Naive thymus-derived CD8-positive, alpha-beta T cell (primary cell): ENCODE results near the gene XAF1. TPM values are rescaled to one million over a fixed set of nuclear protein-coding genes. Genes with fewer than 3 reads are reported as not detected.

Experiments
- ATAC-seq, 2 donors: fragments of 150-1000 bp; cut with Tn5 transposase in 1 of 2; sonication (Bioruptor Pico), chemical (Tn5 transposase) in 1 of 2; 1 replicate in 1 of 2; 2 replicates in 1 of 2; pipeline ENCODE4 v1.10.0; 2021; ENCODE audit warnings: mild to moderate bottlenecking in 2 of 2, moderate library complexity in 2 of 2
- POLR2A ChIA-PET: fragments of 350-600 bp; sonication (Branson Sonifier 250); formaldehyde crosslinking; loops from one replicate; lab custom pipeline; 2021; ENCODE audit warnings: antibody characterized with exemption; lab: Charles Lee
- DNase-seq, 10 donors: peaks; one replicate each; pipeline versions ENCODE4 v3.0.0 to v3.0.0-alpha.2; 2020 to 2022
- H3K27ac Mint-ChIP-seq, 10 donors: one replicate each; pipeline ENCODE4 v1.8.0; 2020 to 2022; ENCODE audit warnings: mild to moderate bottlenecking in 10 of 10, mixed read lengths in 10 of 10, moderate library complexity in 4 of 10, inconsistent platforms in 1 of 10
- H3K27me3 Mint-ChIP-seq, 5 donors: one replicate each; pipeline ENCODE4 v1.8.0; 2021 to 2022; ENCODE audit warnings: mixed read lengths in 5 of 5
- H3K36me3 Mint-ChIP-seq, 3 donors: one replicate each; pipeline ENCODE4 v1.8.0; 2020 to 2022; ENCODE audit warnings: mixed read lengths in 3 of 3, mild to moderate bottlenecking in 2 of 3, inconsistent platforms in 1 of 3
- H3K4me1 Mint-ChIP-seq, 4 donors: one replicate each; pipeline ENCODE4 v1.8.0; 2021 to 2022; ENCODE audit warnings: mixed read lengths in 4 of 4
- H3K4me3 Mint-ChIP-seq, 10 donors: one replicate each; pipeline ENCODE4 v1.8.0; 2020 to 2022; ENCODE audit warnings: mild to moderate bottlenecking in 10 of 10, mixed read lengths in 10 of 10, moderate library complexity in 6 of 10, inconsistent platforms in 1 of 10
- H3K9me3 Mint-ChIP-seq, 9 donors: one replicate each; pipeline ENCODE4 v1.8.0; 2020 to 2022; ENCODE audit warnings: mixed read lengths in 9 of 9, mild to moderate bottlenecking in 3 of 9, inconsistent platforms in 1 of 9, moderate library complexity in 1 of 9
- polyA plus RNA-seq, 3 donors: library from polyadenylated mRNA; unstranded; fragments of 300-500 nt; fragmentation: Illumina TruSeq; gene quantifications; one replicate each; pipeline ENCODE4 v1.2.3, GENCODE V29; 2021
- total RNA-seq, 8 experiments: library from RNA in 2 of 8; stranded (reverse) in 2 of 8; gene quantifications; one replicate each; pipeline ENCODE4 v1.2.3 and lab custom pipeline; 2021 to 2026

XAF1 gene
- total and polyA plus RNA-seq, 5 experiments from 2014 or later = 19.7 to 41.3 (median 40.0) TPM

DNA sequence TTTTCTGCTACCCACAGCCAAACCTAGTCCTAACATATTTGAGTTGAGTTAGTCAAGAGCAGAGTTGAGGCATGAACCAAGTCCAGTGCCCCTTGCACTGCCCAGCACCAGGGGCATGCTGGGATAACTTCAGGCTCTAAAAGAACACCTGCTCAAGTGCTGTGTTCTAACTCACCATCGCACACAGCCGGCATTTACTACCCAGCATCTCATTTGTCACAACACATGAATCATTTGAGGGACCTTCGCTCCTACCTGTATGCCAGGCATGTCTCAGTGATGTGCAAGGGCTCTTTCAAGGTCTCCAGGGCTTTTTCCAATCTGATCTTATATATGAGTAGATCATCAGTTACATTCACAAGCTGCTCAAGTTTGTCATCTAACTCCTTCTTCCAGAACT, 63.1 kb downstream of the XAF1 start:
- POLR2A ChIA-PET = no interaction called here
- DNase-seq = no peak
- no peaks in the 10 kb centered on the region for H3K4me1 Mint-ChIP-seq
- H3K4me3 Mint-ChIP-seq = no peak overlapping the region
- no peaks in the 10 kb centered on the region for H3K36me3 Mint-ChIP-seq
- no peak overlapping the region for H3K27ac Mint-ChIP-seq
- no peak for ATAC-seq
- H3K9me3 Mint-ChIP-seq = peaks cover 0 to 4% (median 0%) of the 10 kb centered on the region in 9 donors
- H3K27me3 Mint-ChIP-seq = peaks cover 8 to 34% (median 23%) of the 10 kb centered on the region in 5 donors

DNA sequence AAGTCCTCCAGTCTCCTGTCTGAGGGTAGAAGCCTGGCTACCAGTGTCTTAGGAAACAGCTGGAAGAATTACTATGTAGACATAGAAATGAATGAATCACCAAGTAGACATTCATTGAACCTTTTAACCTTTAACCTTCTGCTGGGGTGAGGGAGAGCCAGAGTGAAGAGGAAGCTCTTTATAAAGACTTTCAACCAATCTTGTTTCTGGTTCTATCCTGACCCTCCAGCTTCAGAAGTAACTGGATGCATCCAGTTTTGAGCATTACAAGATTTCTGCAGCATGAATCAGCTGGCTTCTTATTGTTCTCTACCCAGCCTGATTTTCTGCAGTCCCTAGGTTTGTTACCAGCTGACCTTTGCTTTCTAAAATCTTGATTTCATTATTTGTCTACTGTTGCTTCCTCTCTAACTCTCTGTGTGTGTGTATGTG, 67.2 kb downstream of the XAF1 start:
- no peaks in the 10 kb centered on the region for H3K9me3 Mint-ChIP-seq
- H3K27me3 Mint-ChIP-seq = peaks cover 15 to 40% (median 24%) of the 10 kb centered on the region in 5 donors
- H3K4me1 Mint-ChIP-seq = no peaks in the 10 kb centered on the region
- ATAC-seq (no peak), DNase-seq (no peak)
- POLR2A ChIA-PET = no interaction called here
- H3K4me3 Mint-ChIP-seq = no peak overlapping the region
- H3K36me3 Mint-ChIP-seq = no peaks in the 10 kb centered on the region
- no peak overlapping the region for H3K27ac Mint-ChIP-seq

Other genes starting within 250 kb of the XAF1 start
- under 1 TPM; 0.44 to 0.74 TPM for gene PITPNM3, start 199.5 kb upstream of the XAF1 start, total RNA-seq
- not detected for gene PITPNM3, start 199.5 kb upstream of the XAF1 start, polyA plus RNA-seq
- 10 to 100 TPM; 17.5 to 24.8 TPM for gene KIAA0753, start 115.3 kb upstream of the XAF1 start, total RNA-seq
- gene KIAA0753, start 115.3 kb upstream of the XAF1 start, polyA plus RNA-seq = 1 to 10 TPM; 1.2 to 2.3 (median 2.2) TPM
- gene TXNDC17, start 115.0 kb upstream of the XAF1 start, total RNA-seq = 10 to 100 TPM; 17.2 to 20.9 TPM
- gene TXNDC17, start 115.0 kb upstream of the XAF1 start, polyA plus RNA-seq = 10 to 100 TPM; 48.7 to 73.5 (median 60.3) TPM
- gene MED31, start 104.4 kb upstream of the XAF1 start, total RNA-seq = 10 to 100 TPM; 23.1 to 27.3 TPM
- 10 to 100 TPM; 25.2 to 30.7 (median 28.6) TPM for gene MED31, start 104.4 kb upstream of the XAF1 start, polyA plus RNA-seq
- 1 to 10 TPM; 3.4 to 4.2 TPM for gene C17orf100, start 104.3 kb upstream of the XAF1 start, total RNA-seq
- gene C17orf100, start 104.3 kb upstream of the XAF1 start, polyA plus RNA-seq = 1 to 10 TPM; 2.2 to 6.4 (median 5.8) TPM
- not detected for gene SLC13A5, start 42.7 kb upstream of the XAF1 start, total RNA-seq
- under 1 TPM in 1 of 3 donors, not detected in 2; 0.43 TPM for gene SLC13A5, start 42.7 kb upstream of the XAF1 start, polyA plus RNA-seq
- gene FBXO39, start 20.2 kb downstream of the XAF1 start, total RNA-seq = under 1 TPM in 1 of 2 experiments, not detected in 1; 0.29 TPM
- under 1 TPM in 1 of 3 donors, not detected in 2; 0.15 TPM for gene FBXO39, start 20.2 kb downstream of the XAF1 start, polyA plus RNA-seq
- not detected for gene TEKT1, start 75.7 kb downstream of the XAF1 start, total RNA-seq
- gene TEKT1, start 75.7 kb downstream of the XAF1 start, polyA plus RNA-seq = not detected
- gene ALOX12, start 240.0 kb downstream of the XAF1 start, total RNA-seq = not detected
- gene ALOX12, start 240.0 kb downstream of the XAF1 start, polyA plus RNA-seq = under 1 TPM; 0.09 to 0.31 (median 0.12) TPM